ENCODE results near the gene CALCOCO1. TPM values are rescaled to one million over a fixed set of nuclear protein-coding genes. Genes with fewer than 3 reads are reported as not detected.

The CALCOCO1 gene
- total RNA-seq, 4 donors from 2014 or later, result 121 to 219 (median 152) TPM

GRCh38 chr12:53664191-53664590 is 63.1 kb downstream of the CALCOCO1 start:
- Histone ChIP-seq H3K27me3 (no peaks in the 10 kb centered on the region), H3K9me3 (no peaks in the 10 kb centered on the region), H3K4me3 (no peak overlapping the region), H3K4me1 (peaks cover 3 to 8% of the 10 kb centered on the region in 2 donors), H3K36me3 (no peaks in the 10 kb centered on the region), H3K27ac (no peak overlapping the region)
- intact Hi-C loops (cut with DNase I; ENCODE audit: low total_unique reads), result no loop called here
- no peak for TF ChIP-seq POLR2A (IDR thresholded peaks at IDR 0.05)
- TF ChIP-seq CTCF (IDR thresholded peaks at IDR 0.05), result no peak
- DNase-seq, result no peak

GRCh38 chr12:53660041-53660440 is 67.2 kb downstream of the CALCOCO1 start:
- H3K4me3 ChIP-seq, result no peak overlapping the region
- TF ChIP-seq POLR2A (IDR thresholded peaks at IDR 0.05) (no peak), CTCF (IDR thresholded peaks at IDR 0.05) (no peak)
- DNase-seq, result peak; percentile 30 to 62
- no peaks in the 10 kb centered on the region for H3K36me3 ChIP-seq
- H3K27ac ChIP-seq, result peak overlapping the region; percentile 85 to 87
- no peaks in the 10 kb centered on the region for H3K27me3 ChIP-seq
- peaks cover 12 to 16% of the 10 kb centered on the region in 2 donors for H3K4me1 ChIP-seq
- H3K9me3 ChIP-seq, result no peaks in the 10 kb centered on the region
- intact Hi-C loops (cut with DNase I; ENCODE audit: low total_unique reads), result no loop called here

- no peaks in the 10 kb centered on the region for H3K36me3 ChIP-seq
- TF ChIP-seq POLR2A (IDR thresholded peaks at IDR 0.05) (no peak), CTCF (IDR thresholded peaks at IDR 0.05) (no peak)
- peaks cover 12 to 16% of the 10 kb centered on the region in 2 donors for H3K4me1 ChIP-seq
- intact Hi-C loops (cut with DNase I; ENCODE audit: low total_unique reads), result no loop called here
- H3K27me3 ChIP-seq, result no peaks in the 10 kb centered on the region
- peak overlapping the region in 1 of 2 donors; percentile 15 for H3K4me3 ChIP-seq
- H3K27ac ChIP-seq, result peak overlapping the region; percentile 85 to 87
- H3K9me3 ChIP-seq, result no peaks in the 10 kb centered on the region
- no peak for DNase-seq
Measured at GRCh38 chr12:53659571-53659981, 67.7 kb downstream of the CALCOCO1 start.

- Histone ChIP-seq H3K9me3 (no peaks in the 10 kb centered on the region), H3K36me3 (no peaks in the 10 kb centered on the region), H3K27ac (peak overlapping the region; percentile 85 to 87), H3K4me3 (peak overlapping the region in 1 of 2 donors; percentile 15), H3K27me3 (no peaks in the 10 kb centered on the region), H3K4me1 (peaks cover 12 to 16% of the 10 kb centered on the region in 2 donors)
- intact Hi-C loops (cut with DNase I; ENCODE audit: low total_unique reads), result no loop called here
- no peak for TF ChIP-seq POLR2A (IDR thresholded peaks at IDR 0.05)
- TF ChIP-seq CTCF (IDR thresholded peaks at IDR 0.05), result no peak
- peak in 1 of 2 donors; percentile 23 for DNase-seq
Measured at GRCh38 chr12:53659011-53659551, 68.2 kb downstream of the CALCOCO1 start.

Other genes with a start within 250 kb of the CALCOCO1 start
- gene MAP3K12, start 228.0 kb downstream of the CALCOCO1 start, total RNA-seq, result 10 to 100 TPM; 13.8 to 65.8 (median 34.7) TPM
- 10 to 100 TPM in 3 of 4 donors, 1 to 10 TPM in 1; 6.7 to 33.2 (median 19.0) TPM for gene TARBP2, start 226.2 kb downstream of the CALCOCO1 start, total RNA-seq
- not detected for gene NPFF, start 220.0 kb downstream of the CALCOCO1 start, total RNA-seq
- gene ATF7, start 101.1 kb downstream of the CALCOCO1 start, total RNA-seq, result 10 to 100 TPM; 10.6 to 47.6 (median 21.3) TPM
- 100 to 1,000 TPM in 2 of 4 donors, 10 to 100 TPM in 2; 68.9 to 215 (median 133) TPM for gene ATP5MC2, start 51.4 kb downstream of the CALCOCO1 start, total RNA-seq
- gene CISTR, start 24.5 kb upstream of the CALCOCO1 start, total RNA-seq, result not detected
- not detected for gene HOXC13, start 211.4 kb upstream of the CALCOCO1 start, total RNA-seq
- gene HOXC12, start 227.5 kb upstream of the CALCOCO1 start, total RNA-seq, result not detected
- gene HOXC11, start 245.7 kb upstream of the CALCOCO1 start, total RNA-seq, result 1 to 10 TPM in 1 of 4 donors, under 1 TPM in 1, not detected in 2; 0.69 to 3.3 TPM
- 1 to 10 TPM in 3 of 4 donors, not detected in 1; 1.2 to 4.1 (median 2.1) TPM for gene HOTAIR, start 247.5 kb upstream of the CALCOCO1 start, total RNA-seq

Data from uterus (tissue), 4 donors.